Liver (tissue), 9 donors: Measurements from ENCODE around the gene BTBD8. TPM values are rescaled to one million over a fixed set of nuclear protein-coding genes. Genes with fewer than 3 reads are reported as not detected.

Experiments used
- DNase-seq: peaks from one replicate; pipeline ENCODE4 v3.0.0-alpha.2; 2017; ENCODE audit warnings: low spot score
- H3K27ac ChIP-seq, 2 donors: one replicate each; pipeline ENCODE4 v1.7.0; 2013; ENCODE audit warnings: inconsistent platforms in 2 of 2, low read length in 2 of 2, control low read depth in 1 of 2, low read depth in 1 of 2, mild to moderate bottlenecking in 1 of 2
- H3K27me3 ChIP-seq, 4 donors: one replicate each; pipeline versions ENCODE4 v1.6.1 to v1.7.0; 2013; ENCODE audit warnings: low read length in 3 of 4, inconsistent platforms in 1 of 4, mild to moderate bottlenecking in 1 of 4, moderate library complexity in 1 of 4; ENCODE audit not compliant: control insufficient read depth in 4 of 4, insufficient read depth in 4 of 4
- H3K36me3 ChIP-seq, 4 donors: one replicate each; pipeline versions ENCODE4 v1.6.1 to v1.7.0; 2013; ENCODE audit warnings: low read length in 3 of 4, mild to moderate bottlenecking in 3 of 4, low read depth in 1 of 4, moderate library complexity in 1 of 4; ENCODE audit not compliant: control insufficient read depth in 4 of 4, insufficient read depth in 3 of 4
- H3K4me1 ChIP-seq, 4 donors: one replicate each; pipeline versions ENCODE4 v1.6.1 to v1.7.0; 2013; ENCODE audit warnings: low read length in 3 of 4, mild to moderate bottlenecking in 3 of 4, moderate library complexity in 1 of 4; ENCODE audit not compliant: control insufficient read depth in 4 of 4, insufficient read depth in 4 of 4
- H3K4me3 ChIP-seq, 3 donors: one replicate each; pipeline versions ENCODE4 v1.6.1 to v1.7.0; 2013; ENCODE audit warnings: low read length in 3 of 3, control low read depth in 1 of 3, low read depth in 1 of 3, mild to moderate bottlenecking in 1 of 3
- H3K9ac ChIP-seq, 2 donors: one replicate each; pipeline ENCODE4 v1.7.0; 2013; ENCODE audit warnings: low read length in 2 of 2, mild to moderate bottlenecking in 2 of 2, moderate library complexity in 2 of 2, control low read depth in 1 of 2, low read depth in 1 of 2
- H3K9me3 ChIP-seq, 4 donors: one replicate each; pipeline versions ENCODE4 v1.6.1 to v1.7.0; 2013; ENCODE audit warnings: low read length in 3 of 4; ENCODE audit not compliant: control insufficient read depth in 4 of 4
- EGR1 ChIP-seq, 2 donors: IDR thresholded peaks; 2 replicates each; pipeline ENCODE4 v1.6.1; 2016 to 2018; ENCODE audit warnings: antibody characterized with exemption in 2 of 2, low read depth in 2 of 2
- FOXA1 ChIP-seq: IDR thresholded peaks from 2 replicates; pipeline ENCODE4 v1.6.1; 2016; ENCODE audit warnings: antibody characterized with exemption
- FOXA2 ChIP-seq: IDR thresholded peaks from 2 replicates; pipeline ENCODE4 v1.6.1; 2016; ENCODE audit warnings: antibody characterized with exemption
- GABPA ChIP-seq, 2 donors: IDR thresholded peaks in 1 of 2; conservative IDR thresholded peaks in 1 of 2; 2 replicates each; pipeline ENCODE4 v1.6.1; 2016; ENCODE audit warnings: antibody characterized with exemption in 2 of 2, mild to moderate bottlenecking in 1 of 2, moderate library complexity in 1 of 2
- HNF4A ChIP-seq, 2 donors: conservative IDR thresholded peaks; 2 replicates each; pipeline ENCODE4 v1.6.1; 2016; ENCODE audit warnings: antibody characterized with exemption in 2 of 2, mild to moderate bottlenecking in 2 of 2
- HNF4G ChIP-seq: IDR thresholded peaks from 2 replicates; pipeline ENCODE4 v1.6.1; 2016; ENCODE audit warnings: antibody characterized with exemption
- JUND ChIP-seq, 2 donors: IDR thresholded peaks; 2 replicates each; pipeline ENCODE4 v1.6.1; 2016; ENCODE audit warnings: antibody characterized with exemption in 2 of 2
- MAX ChIP-seq: IDR thresholded peaks from 2 replicates; pipeline ENCODE4 v1.6.1; 2016; ENCODE audit warnings: antibody characterized with exemption
- NR2F2 ChIP-seq: IDR thresholded peaks from 2 replicates; pipeline ENCODE4 v1.6.1; 2016; ENCODE audit warnings: antibody characterized with exemption
- RAD21 ChIP-seq, 2 donors: IDR thresholded peaks; 2 replicates each; pipeline ENCODE4 v1.6.1; 2016; ENCODE audit warnings: antibody characterized with exemption in 2 of 2, mild to moderate bottlenecking in 2 of 2
- RXRA ChIP-seq, 2 donors: IDR thresholded peaks; 2 replicates each; pipeline ENCODE4 v1.6.1; 2017 to 2018; ENCODE audit warnings: antibody characterized with exemption in 2 of 2, mild to moderate bottlenecking in 1 of 2
- SP1 ChIP-seq: IDR thresholded peaks from 2 replicates; pipeline ENCODE4 v1.6.1; 2018; ENCODE audit warnings: antibody characterized with exemption, mild to moderate bottlenecking
- TAF1 ChIP-seq: conservative IDR thresholded peaks from 2 replicates; pipeline ENCODE4 v1.6.1; 2016; ENCODE audit warnings: antibody characterized with exemption, mild to moderate bottlenecking
- YY1 ChIP-seq: IDR thresholded peaks from 2 replicates; pipeline ENCODE4 v1.6.1; 2016; ENCODE audit warnings: antibody characterized with exemption, mild to moderate bottlenecking
- WGBS: extraction: QIAGEN DNeasy Blood & Tissue Kit; methylation state at CpG from one replicate; pipeline ENCODE4 v1.1.7; 2013; 5-methylcytosine and 5-hydroxymethylcytosine counted together
- polyA plus RNA-seq, 2 donors: library from polyadenylated mRNA; stranded (reverse) in 1 of 2; unstranded in 1 of 2; fragments of 200-250 nt in 1 of 2; fragments of >200 nt in 1 of 2; fragmentation: Nextera tagmentation in 1 of 2; extraction: Ambion mirVana in 1 of 2; gene quantifications; one replicate each; pipeline versions ENCODE4 v1.2.1 to v1.2.3, GENCODE V29; 2013 to 2015
- total RNA-seq, 2 donors: library from RNA; depleted of rRNA; stranded (reverse); fragments of >200 nt; gene quantifications; one replicate each; pipeline ENCODE4 v1.2.3, GENCODE V29; 2014
- TF ChIP-seq, protein P1 (sequence below): fragments of 150-350 bp; IDR thresholded peaks from 2 replicates; pipeline ENCODE4 v1.5.1; 2017; ENCODE audit warnings: improper control_type of control experiment, low read depth, low read length; ENCODE audit not compliant: missing input control
- TF ChIP-seq, protein P2 (sequence below): IDR thresholded peaks from 2 replicates; pipeline ENCODE4 v1.6.1; 2016; ENCODE audit warnings: antibody characterized with exemption
- TF ChIP-seq, protein P3 (sequence below): IDR thresholded peaks from 2 replicates; pipeline ENCODE4 v1.6.1; 2016; ENCODE audit warnings: antibody characterized with exemption
- TF ChIP-seq, protein P4 (sequence below): IDR thresholded peaks from 2 replicates; pipeline ENCODE4 v1.6.1; 2016; ENCODE audit warnings: antibody characterized with exemption, mild to moderate bottlenecking
- donor health status: healthy.
- donor health status: healthy.
- donor health status: healthy.
- donor health status: healthy.
- donor health status: healthy.

Gene BTBD8
- 1 to 10 TPM; 1.8 TPM for total RNA-seq
- under 1 TPM; 0.47 to 0.53 TPM for polyA plus RNA-seq

GRCh38 chr1:92080128-92080985 lies at the start of gene BTBD8:
Gene BTBD8 (plus strand): TSS chr1:92080345. CDS start chr1:92080572, 227 bp downstream.
- Histone ChIP-seq H3K27me3 (no peaks in the 10 kb centered on the region), H3K9ac (peak within 1 kb of the TSS; percentile 5 to 30), H3K36me3 (no peaks in the 10 kb centered on the region), H3K4me3 (peak within 1 kb of the TSS; percentile 77 to 89 (median 82)), H3K4me1 (peaks cover 0 to 6% (median 1%) of the 10 kb centered on the region in 4 donors), H3K27ac (peak within 1 kb of the TSS; percentile 0 to 37), H3K9me3 (no peaks in the 10 kb centered on the region)
- DNase-seq, result peak; percentile 82
- TF ChIP-seq YY1, result peak; percentile 34
- peak; percentile 44 to 55 for TF ChIP-seq RXRA (IDR thresholded peaks at IDR 0.05)
- TF ChIP-seq GABPA (IDR thresholded peaks at IDR 0.05 in 1 of 2, conservative IDR thresholded peaks at IDR 0.05 in 1 of 2), result peak; percentile 33 to 58
- peak; percentile 40 for TF ChIP-seq FOXA2
- TF ChIP-seq, protein P1, sequence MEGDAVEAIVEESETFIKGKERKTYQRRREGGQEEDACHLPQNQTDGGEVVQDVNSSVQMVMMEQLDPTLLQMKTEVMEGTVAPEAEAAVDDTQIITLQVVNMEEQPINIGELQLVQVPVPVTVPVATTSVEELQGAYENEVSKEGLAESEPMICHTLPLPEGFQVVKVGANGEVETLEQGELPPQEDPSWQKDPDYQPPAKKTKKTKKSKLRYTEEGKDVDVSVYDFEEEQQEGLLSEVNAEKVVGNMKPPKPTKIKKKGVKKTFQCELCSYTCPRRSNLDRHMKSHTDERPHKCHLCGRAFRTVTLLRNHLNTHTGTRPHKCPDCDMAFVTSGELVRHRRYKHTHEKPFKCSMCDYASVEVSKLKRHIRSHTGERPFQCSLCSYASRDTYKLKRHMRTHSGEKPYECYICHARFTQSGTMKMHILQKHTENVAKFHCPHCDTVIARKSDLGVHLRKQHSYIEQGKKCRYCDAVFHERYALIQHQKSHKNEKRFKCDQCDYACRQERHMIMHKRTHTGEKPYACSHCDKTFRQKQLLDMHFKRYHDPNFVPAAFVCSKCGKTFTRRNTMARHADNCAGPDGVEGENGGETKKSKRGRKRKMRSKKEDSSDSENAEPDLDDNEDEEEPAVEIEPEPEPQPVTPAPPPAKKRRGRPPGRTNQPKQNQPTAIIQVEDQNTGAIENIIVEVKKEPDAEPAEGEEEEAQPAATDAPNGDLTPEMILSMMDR, result no peak
- TF ChIP-seq HNF4A (conservative IDR thresholded peaks at IDR 0.05), result peak; percentile 19 to 40
- TF ChIP-seq, protein P2, sequence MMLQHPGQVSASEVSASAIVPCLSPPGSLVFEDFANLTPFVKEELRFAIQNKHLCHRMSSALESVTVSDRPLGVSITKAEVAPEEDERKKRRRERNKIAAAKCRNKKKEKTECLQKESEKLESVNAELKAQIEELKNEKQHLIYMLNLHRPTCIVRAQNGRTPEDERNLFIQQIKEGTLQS, result no peak
- TF ChIP-seq NR2F2, result peak; percentile 28
- TF ChIP-seq FOXA1, result no peak
- no peak for TF ChIP-seq HNF4G
- TF ChIP-seq MAX, result peak; percentile 57
- no peak for TF ChIP-seq EGR1 (IDR thresholded peaks at IDR 0.05; ENCODE audit: low read depth in 2 of 2)
- TF ChIP-seq TAF1, result no peak
- TF ChIP-seq SP1, result peak; percentile 60
- TF ChIP-seq, protein P3, sequence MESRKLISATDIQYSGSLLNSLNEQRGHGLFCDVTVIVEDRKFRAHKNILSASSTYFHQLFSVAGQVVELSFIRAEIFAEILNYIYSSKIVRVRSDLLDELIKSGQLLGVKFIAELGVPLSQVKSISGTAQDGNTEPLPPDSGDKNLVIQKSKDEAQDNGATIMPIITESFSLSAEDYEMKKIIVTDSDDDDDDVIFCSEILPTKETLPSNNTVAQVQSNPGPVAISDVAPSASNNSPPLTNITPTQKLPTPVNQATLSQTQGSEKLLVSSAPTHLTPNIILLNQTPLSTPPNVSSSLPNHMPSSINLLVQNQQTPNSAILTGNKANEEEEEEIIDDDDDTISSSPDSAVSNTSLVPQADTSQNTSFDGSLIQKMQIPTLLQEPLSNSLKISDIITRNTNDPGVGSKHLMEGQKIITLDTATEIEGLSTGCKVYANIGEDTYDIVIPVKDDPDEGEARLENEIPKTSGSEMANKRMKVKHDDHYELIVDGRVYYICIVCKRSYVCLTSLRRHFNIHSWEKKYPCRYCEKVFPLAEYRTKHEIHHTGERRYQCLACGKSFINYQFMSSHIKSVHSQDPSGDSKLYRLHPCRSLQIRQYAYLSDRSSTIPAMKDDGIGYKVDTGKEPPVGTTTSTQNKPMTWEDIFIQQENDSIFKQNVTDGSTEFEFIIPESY, result no peak
- peak in 1 of 2 donors; percentile 29 for TF ChIP-seq JUND (IDR thresholded peaks at IDR 0.05)
- TF ChIP-seq, protein P4, sequence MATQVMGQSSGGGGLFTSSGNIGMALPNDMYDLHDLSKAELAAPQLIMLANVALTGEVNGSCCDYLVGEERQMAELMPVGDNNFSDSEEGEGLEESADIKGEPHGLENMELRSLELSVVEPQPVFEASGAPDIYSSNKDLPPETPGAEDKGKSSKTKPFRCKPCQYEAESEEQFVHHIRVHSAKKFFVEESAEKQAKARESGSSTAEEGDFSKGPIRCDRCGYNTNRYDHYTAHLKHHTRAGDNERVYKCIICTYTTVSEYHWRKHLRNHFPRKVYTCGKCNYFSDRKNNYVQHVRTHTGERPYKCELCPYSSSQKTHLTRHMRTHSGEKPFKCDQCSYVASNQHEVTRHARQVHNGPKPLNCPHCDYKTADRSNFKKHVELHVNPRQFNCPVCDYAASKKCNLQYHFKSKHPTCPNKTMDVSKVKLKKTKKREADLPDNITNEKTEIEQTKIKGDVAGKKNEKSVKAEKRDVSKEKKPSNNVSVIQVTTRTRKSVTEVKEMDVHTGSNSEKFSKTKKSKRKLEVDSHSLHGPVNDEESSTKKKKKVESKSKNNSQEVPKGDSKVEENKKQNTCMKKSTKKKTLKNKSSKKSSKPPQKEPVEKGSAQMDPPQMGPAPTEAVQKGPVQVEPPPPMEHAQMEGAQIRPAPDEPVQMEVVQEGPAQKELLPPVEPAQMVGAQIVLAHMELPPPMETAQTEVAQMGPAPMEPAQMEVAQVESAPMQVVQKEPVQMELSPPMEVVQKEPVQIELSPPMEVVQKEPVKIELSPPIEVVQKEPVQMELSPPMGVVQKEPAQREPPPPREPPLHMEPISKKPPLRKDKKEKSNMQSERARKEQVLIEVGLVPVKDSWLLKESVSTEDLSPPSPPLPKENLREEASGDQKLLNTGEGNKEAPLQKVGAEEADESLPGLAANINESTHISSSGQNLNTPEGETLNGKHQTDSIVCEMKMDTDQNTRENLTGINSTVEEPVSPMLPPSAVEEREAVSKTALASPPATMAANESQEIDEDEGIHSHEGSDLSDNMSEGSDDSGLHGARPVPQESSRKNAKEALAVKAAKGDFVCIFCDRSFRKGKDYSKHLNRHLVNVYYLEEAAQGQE, result no peak
- TF ChIP-seq RAD21 (IDR thresholded peaks at IDR 0.05), result peak in 1 of 2 donors; percentile 15
- WGBS, result under 1% methylated on average over 55 of the region's 55 CpGs
